ENCODE measurements around the gene CEP95.

The CEP95 gene

GRCh38 chr17:64547319-64547718 lies 40.5 kb downstream of the CEP95 start:
- Histone ChIP-seq H3K4me2 (ENCODE audit: low read depth, low read length, poor library complexity, severe bottlenecking) (no peak overlapping the region), H3K9me2 (replicated peaks; ENCODE audit: low read depth, low read length) (no peaks in the 10 kb centered on the region), H3F3A (ENCODE audit: low read depth) (no peaks in the 10 kb centered on the region)

GRCh38 chr17:64551461-64551860 lies 44.7 kb downstream of the CEP95 start:
- Histone ChIP-seq H3K9me2 (replicated peaks; ENCODE audit: low read depth, low read length) (no peaks in the 10 kb centered on the region), H3K79me2 (ENCODE audit: insufficient read depth, low read length) (no peaks in the 10 kb centered on the region), H3K4me2 (ENCODE audit: low read depth, low read length, poor library complexity, severe bottlenecking) (no peak overlapping the region), H2AFZ (ENCODE audit: low read length) (no peak overlapping the region), H3K9ac (ENCODE audit: low read depth, low read length, poor library complexity, severe bottlenecking) (no peak overlapping the region), H3K4me3 (ENCODE audit: low read length, poor library complexity, severe bottlenecking) (no peak overlapping the region), H3K4me1 (ENCODE audit: insufficient read depth, low read length, poor library complexity, severe bottlenecking) (no peaks in the 10 kb centered on the region), H3F3A (ENCODE audit: low read depth) (no peaks in the 10 kb centered on the region), H3K27me3 (ENCODE audit: insufficient read depth, low read length, poor library complexity, severe bottlenecking) (no peaks in the 10 kb centered on the region), H3K9me3 (ENCODE audit: insufficient read depth, low read depth, low read length) (no peaks in the 10 kb centered on the region), H4K20me1 (ENCODE audit: insufficient read depth, low read length, poor library complexity, severe bottlenecking) (no peaks in the 10 kb centered on the region), H3K36me3 (ENCODE audit: insufficient read depth, low read length) (peaks cover 83% of the 10 kb centered on the region)
- TF ChIP-seq CTCF (conservative IDR thresholded peaks at IDR 0.05; ENCODE audit: low read length) (no peak), EZH2phosphoT487 (IDR thresholded peaks at IDR 0.05; ENCODE audit: borderline replicate concordance) (no peak)

More at GRCh38 chr17:64547319-64547718, 40.5 kb downstream of the CEP95 start:
- no peaks in the 10 kb centered on the region for H3K79me2 ChIP-seq (ENCODE audit: insufficient read depth, low read length)
- TF ChIP-seq CTCF (conservative IDR thresholded peaks at IDR 0.05; ENCODE audit: low read length) (no peak), EZH2phosphoT487 (IDR thresholded peaks at IDR 0.05; ENCODE audit: borderline replicate concordance) (no peak)
- H3K4me1 ChIP-seq (ENCODE audit: insufficient read depth, low read length, poor library complexity, severe bottlenecking), result no peaks in the 10 kb centered on the region
- H2AFZ ChIP-seq (ENCODE audit: low read length), result no peak overlapping the region
- H3K4me3 ChIP-seq (ENCODE audit: low read length, poor library complexity, severe bottlenecking), result no peak overlapping the region
- no peaks in the 10 kb centered on the region for H3K9me3 ChIP-seq (ENCODE audit: insufficient read depth, low read depth, low read length)
- H3K27me3 ChIP-seq (ENCODE audit: insufficient read depth, low read length, poor library complexity, severe bottlenecking), result no peaks in the 10 kb centered on the region
- no peak overlapping the region for H3K9ac ChIP-seq (ENCODE audit: low read depth, low read length, poor library complexity, severe bottlenecking)
- H4K20me1 ChIP-seq (ENCODE audit: insufficient read depth, low read length, poor library complexity, severe bottlenecking), result no peaks in the 10 kb centered on the region
- H3K36me3 ChIP-seq (ENCODE audit: insufficient read depth, low read length), result peaks cover 80% of the 10 kb centered on the region; the same call in 1 of the 2 replicates

GRCh38 chr17:64554028-64554637 lies 47.4 kb downstream of the CEP95 start:
- TF ChIP-seq CTCF (conservative IDR thresholded peaks at IDR 0.05; ENCODE audit: low read length) (no peak), EZH2phosphoT487 (IDR thresholded peaks at IDR 0.05; ENCODE audit: borderline replicate concordance) (no peak)
- H3K79me2 ChIP-seq (ENCODE audit: insufficient read depth, low read length), result no peaks in the 10 kb centered on the region

More at GRCh38 chr17:64554028-64554637, 47.4 kb downstream of the CEP95 start:
- Histone ChIP-seq H3K27me3 (ENCODE audit: insufficient read depth, low read length, poor library complexity, severe bottlenecking) (no peaks in the 10 kb centered on the region), H3K9ac (ENCODE audit: low read depth, low read length, poor library complexity, severe bottlenecking) (no peak overlapping the region), H3K4me1 (ENCODE audit: insufficient read depth, low read length, poor library complexity, severe bottlenecking) (no peaks in the 10 kb centered on the region), H3F3A (ENCODE audit: low read depth) (no peaks in the 10 kb centered on the region), H2AFZ (ENCODE audit: low read length) (no peak overlapping the region), H3K4me3 (ENCODE audit: low read length, poor library complexity, severe bottlenecking) (no peak overlapping the region), H3K9me2 (replicated peaks; ENCODE audit: low read depth, low read length) (no peaks in the 10 kb centered on the region), H3K4me2 (ENCODE audit: low read depth, low read length, poor library complexity, severe bottlenecking) (no peak overlapping the region), H3K9me3 (ENCODE audit: insufficient read depth, low read depth, low read length) (no peaks in the 10 kb centered on the region), H3K36me3 (ENCODE audit: insufficient read depth, low read length) (peaks cover 89% of the 10 kb centered on the region), H4K20me1 (ENCODE audit: insufficient read depth, low read length, poor library complexity, severe bottlenecking) (no peaks in the 10 kb centered on the region)

Measured in Loucy (cell line).